Measurements from ENCODE around the gene BCL2L13. TPM values are rescaled to one million over a fixed set of nuclear protein-coding genes. Genes with fewer than 3 reads are reported as not detected.

The BCL2L13 gene
- total RNA-seq, 1 experiment from 2014 or later, result 41.1 TPM

DNA sequence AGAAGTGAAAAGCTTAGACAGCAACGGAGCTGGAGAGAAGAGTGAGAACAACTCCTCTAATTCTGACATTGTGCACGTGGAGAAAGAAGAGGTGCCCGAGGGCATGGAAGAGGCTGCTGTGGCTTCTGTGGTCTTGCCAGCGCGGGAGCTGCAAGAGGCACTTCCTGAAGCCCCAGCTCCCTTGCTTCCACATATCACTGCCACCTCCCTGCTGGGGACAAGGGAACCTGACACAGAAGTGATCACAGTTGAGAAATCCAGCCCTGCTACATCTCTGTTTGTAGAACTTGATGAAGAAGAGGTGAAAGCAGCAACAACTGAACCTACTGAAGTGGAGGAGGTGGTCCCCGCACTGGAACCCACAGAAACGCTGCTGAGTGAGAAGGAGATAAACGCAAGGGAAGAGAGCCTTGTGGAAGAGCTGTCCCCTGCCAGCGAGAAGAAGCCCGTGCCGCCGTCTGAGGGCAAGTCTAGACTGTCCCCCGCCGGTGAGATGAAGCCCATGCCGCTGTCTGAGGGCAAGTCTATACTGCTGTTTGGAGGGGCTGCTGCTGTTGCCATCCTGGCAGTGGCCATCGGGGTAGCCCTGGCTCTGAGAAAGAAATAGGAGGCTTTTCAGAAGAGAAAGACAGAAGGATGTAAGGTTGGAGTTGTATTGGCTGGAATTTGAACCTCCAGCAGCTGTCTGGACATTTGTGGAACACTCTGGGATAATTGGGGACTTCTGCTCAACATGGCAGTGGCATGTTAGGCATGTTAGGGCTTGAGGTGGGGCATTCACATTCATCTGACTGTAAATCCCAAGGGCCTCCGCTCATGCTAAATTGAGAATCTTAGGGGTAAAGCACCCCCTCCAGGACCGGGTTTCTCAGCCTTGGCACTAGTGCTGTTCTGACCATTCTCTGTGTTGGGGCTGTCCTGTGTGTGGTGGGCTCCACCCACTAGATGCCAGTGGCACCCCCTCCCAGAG lies 88.7 kb downstream of the BCL2L13 start:
- peak; percentile 71 for DNase-seq (ENCODE audit: low read depth)

DNA sequence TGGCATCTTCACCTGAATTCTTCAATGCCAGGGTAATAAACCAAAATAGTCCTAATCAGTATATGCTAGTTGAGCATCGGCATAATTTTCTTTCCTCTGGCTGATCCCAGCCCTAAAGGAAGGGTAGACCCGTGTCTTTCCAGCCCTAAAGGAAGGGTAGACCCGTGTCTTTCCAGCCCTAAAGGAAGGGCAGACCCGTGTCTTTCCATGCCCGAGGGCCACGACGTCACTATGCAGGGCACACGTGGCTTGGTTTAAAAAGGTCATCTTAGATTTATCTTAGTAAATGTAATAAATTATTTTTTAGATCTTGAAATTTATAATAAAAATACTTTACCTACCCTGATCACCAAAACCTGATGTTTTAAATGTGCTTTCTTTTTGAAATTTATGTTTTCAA lies 90.2 kb downstream of the BCL2L13 start:
- no peak for DNase-seq (ENCODE audit: low read depth)

DNA sequence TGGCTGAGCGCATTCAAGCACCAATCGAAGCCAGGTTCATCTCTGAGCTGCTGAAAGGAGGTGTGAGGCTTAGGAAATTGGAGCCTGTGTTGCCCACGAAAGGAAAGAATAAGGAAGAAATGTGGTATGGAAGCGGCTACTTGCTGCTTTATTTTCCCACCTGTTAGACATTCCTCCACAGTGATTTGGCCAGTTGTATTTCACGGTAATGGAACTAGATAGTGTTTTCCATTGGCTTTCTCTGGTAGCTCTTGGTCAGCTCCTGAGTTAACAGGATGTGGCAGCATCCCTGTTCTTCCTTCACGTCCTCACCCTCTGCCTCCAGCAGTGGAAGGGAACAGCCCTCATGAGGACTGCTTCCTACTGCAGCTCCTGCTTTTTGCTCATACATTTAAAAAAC lies 91.0 kb downstream of the BCL2L13 start:
- DNase-seq (ENCODE audit: low read depth), result no peak

DNA sequence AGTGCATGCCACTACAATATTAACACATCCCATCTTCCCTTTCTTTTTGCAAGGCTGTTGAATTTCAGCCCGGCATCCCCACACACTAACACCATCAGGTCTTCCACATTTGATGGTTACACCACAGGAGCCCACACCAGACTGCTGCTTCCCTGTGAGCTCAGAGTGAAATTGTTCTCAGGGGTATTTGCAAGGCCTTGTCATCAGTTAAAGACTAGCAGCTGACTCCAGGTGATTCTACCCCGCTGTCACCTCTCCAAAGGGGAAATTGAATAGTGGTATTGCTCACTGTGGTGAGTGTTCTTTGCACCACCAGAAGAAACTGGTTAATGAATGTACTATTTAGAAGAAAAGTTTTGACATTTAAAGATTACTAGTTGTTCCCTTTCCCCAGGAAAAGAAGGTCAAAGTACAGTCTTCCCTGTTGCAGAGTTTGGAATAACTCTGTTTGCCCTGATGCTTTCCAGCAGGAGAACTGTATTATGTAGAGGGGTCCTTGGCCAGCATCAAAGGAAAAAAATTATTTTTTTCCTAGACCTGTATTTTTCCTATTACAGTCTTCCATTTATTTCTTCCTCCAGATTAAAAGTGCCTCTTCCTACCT lies 93.8 kb downstream of the BCL2L13 start:
- no peak for DNase-seq (ENCODE audit: low read depth)

DNA sequence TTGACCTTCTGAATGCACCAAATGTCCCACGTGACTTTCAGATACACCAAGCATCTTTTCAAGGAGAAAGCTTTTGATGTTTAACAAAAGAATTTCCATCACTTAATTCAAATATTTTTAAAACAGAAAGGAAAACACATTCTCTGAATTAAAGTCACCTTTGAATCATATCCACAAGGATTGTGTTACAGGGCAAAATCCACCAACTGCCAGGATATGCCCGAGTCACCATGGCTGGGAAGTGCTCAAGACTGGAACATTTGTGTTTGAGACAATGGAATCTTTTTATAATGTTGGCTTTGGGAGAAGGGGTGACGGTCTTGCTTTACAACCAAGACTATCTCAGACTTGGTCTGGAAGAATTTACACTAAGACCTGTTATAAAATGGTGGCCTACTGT lies 94.9 kb downstream of the BCL2L13 start:
- DNase-seq (ENCODE audit: low read depth), result no peak

DNA sequence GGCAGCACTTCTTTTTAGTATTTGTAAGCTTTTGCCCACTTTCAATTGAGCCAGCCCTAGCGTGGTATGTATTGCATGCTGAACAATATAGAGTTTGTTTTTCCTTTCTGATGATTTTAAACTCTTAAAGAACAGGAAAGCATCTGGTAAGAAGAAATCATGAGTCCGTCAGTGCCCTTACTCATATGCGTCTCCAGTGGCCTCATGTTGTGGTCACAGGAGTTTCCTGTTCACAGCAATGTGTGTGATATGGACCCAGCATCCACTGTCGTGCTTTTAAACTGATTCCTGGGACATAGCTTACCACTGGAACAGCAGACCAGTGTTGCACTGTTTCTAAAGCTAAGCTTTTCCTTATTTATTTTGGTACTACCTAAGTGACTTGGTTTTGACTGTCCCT lies 95.6 kb downstream of the BCL2L13 start:
- peak; percentile 19 for DNase-seq (ENCODE audit: low read depth)

DNA sequence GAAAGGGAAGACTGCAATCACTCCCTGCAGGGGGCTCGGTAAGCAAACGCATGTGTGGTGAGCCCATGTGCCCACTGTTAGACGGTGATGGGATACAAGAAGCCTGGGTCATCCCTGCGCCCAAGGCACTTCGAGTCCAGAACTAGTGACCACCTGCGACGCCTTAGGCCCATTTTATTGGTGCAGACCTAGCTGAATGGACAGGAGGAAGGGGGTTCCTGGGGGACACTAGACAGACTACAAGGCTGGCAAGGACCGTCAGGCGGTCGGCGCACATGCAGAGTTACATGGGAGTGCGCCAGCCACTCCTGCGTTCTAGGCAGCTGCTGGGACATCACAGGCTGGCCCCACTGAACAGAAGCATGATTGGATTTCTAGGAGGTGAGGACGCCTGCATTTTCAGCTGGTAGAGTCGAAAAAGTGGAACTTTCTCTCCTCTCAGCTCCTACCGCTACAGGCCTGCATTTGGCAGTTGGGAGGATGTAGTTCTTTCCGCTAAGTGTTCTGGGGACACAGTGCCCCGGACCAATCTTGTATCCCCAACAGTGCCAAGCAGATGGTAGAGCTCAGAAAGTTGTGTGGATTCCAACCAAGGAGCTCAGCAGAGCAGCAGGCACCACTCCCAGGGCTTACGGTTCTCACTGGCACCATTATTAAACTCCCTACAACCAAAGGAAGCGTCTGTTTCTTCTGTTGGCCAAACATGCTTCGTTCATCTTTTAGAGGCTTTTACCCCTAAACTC lies 100.0 kb downstream of the BCL2L13 start:
- DNase-seq (ENCODE audit: low read depth), result no peak

DNA sequence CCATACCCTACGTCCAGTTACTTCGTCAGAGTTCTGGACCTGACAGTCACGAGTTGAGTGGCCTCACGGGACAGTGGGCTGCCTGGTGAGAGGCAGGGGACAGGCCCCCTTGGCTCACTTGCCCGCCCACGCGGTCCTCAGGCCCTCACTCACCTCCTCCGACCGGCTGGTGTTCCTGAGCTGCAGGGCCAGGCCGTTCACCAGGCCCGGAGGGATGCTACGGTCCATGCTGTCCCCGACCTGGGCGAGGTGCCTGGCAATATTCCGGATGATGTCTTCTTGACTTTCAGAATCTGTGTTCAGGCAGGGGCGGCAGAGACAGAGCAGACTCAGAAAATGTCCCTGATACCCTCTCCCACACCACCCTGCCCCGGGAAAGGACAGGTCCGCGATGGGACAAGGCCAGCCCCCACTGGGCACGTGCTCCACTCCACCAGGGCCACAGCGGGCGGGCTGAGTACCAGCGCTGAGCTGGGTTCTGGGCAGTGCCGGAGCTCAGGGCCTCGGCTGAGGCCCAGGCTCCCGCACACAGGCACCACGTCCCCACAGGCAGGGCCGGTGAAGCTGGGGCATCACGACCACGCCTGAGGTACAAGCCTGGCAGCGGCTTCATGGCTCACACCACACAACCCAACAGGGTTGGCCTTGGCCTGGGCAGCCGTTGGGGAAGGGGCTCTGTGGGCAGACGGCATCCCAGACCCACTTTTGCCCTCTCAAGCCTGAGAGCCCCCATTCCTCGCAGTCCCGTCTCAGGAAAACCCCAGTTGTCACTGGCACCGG lies 100.8 kb downstream of the BCL2L13 start:
- no peak for DNase-seq (ENCODE audit: low read depth)

DNA sequence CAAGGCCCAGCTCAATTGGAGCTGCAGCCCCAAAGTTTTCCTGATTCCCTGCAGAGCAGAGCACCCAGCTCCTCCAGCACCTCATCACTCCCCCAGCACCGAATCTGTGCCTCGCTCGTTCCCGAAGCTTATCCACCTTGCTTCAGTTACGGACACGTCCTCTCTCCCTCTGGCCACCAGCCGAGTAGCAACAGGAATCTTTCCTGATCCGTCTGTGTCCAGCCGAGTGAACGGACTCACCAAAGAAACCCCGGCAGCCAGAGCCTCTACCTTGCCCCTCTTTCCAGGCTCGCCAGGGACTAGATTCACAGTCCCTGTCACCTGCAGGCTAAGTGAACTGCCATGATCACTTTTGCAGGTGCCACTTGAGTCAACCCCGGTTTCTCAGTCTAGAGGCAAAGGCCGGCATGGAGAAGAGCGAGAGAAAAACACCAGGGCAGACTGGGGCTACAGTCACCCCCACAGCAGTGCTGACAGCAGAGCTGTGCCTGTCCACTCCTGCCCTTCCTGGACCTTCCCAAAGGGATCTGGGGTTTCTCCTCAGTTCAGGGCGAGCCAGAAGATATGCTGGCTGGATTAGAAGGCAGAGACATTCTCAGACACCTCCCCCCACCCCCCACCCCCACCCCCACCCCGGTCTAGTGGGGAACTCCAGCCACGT lies 103.4 kb downstream of the BCL2L13 start:
- no peak for DNase-seq (ENCODE audit: low read depth)

DNA sequence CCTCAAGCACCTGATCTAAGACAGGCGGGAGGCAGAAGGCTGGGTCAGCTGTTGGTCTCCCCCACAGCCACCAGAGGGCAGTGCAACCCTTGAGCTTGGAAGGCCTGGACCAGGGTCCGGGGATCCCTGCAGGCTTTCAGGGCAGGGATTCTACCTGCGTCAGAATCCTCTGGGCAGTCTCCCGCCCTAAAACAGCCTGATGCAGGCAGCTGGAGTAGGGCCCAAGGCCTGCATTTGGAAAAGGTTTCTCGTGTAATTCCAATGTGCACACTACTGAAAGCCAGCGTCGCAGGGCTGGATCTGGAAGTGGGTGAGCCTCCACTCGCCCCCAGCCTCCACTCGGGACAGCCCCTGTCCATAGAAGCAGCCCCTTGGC lies 104.0 kb downstream of the BCL2L13 start:
- DNase-seq (ENCODE audit: low read depth), result peak; percentile 33

DNA sequence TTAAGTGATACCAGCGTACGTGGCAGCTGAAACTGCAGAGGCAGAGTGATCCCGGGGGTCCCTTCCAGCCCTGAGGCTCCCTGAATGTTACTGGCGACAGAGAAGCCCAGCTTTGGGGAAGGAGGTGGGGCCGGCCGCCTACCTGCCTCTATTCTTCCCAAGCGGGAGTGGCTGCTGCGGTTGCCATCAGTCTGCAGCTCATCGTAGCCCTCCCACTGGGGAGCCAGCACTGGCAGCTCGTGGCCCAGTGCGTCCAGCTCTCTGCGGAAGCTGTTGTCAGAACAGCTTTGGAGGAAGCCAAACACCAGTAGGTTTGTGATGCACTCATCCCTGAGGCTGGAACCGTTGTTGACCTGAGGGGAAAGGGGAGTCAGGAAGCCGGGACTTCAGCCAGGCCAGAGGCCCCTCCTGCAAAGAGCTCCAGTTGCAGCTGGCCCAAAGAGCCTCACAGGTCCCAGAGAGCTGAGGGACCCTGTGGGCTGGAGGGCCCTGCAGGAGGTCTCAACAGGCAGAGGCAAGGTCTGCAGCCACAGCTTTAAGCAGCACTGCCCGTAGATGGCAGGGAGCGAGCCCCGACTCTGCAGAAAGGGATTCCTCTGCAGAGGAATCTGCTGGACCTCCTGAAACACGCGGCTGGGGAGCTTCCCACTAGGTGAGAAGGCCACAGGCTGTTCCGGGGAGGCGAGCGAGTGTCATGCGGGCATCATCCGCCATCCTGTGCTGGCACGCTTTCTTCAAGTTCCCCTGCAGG lies 105.3 kb downstream of the BCL2L13 start:
- DNase-seq (ENCODE audit: low read depth), result no peak

DNA sequence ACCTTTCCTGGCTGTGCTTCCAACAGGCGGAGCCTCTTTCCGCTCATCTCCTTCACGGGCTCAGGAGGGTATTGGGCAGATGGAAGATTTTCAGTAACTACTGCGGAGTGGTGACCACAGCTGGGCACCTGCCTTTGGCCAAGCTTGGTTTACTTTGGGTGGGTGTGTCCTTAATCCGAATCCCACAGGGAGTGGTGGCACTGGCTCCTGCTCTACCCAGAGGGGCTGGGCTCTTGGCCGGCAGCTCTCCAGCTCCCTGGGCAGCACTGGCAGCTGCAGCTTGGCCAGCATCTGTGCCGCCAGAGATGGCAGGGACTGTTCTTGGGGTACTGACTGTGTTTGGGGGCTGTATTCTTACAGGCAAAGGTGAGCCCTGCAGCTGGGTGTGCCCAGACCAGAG lies 105.9 kb downstream of the BCL2L13 start:
- no peak for DNase-seq (ENCODE audit: low read depth)

DNA sequence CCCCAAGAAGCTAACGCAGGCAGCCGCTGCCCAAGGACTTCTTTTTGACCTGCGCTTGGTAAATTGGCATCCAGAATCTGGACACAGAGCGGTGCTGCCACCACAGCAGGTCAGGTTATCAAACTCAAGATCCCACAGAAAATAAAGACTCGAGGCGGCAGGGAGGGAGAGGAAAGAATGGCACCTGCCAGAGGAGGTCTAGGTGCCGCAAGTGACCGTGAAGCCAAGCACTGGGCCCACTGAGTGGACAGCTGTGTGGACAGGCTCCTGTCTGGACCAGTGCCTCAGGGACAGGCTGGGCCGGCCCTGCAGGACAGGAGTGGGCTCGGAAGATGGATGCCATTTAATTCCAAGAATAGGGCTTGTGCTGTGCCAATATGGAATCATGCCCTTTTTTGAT lies 108.4 kb downstream of the BCL2L13 start:
- DNase-seq (ENCODE audit: low read depth), result no peak

DNA sequence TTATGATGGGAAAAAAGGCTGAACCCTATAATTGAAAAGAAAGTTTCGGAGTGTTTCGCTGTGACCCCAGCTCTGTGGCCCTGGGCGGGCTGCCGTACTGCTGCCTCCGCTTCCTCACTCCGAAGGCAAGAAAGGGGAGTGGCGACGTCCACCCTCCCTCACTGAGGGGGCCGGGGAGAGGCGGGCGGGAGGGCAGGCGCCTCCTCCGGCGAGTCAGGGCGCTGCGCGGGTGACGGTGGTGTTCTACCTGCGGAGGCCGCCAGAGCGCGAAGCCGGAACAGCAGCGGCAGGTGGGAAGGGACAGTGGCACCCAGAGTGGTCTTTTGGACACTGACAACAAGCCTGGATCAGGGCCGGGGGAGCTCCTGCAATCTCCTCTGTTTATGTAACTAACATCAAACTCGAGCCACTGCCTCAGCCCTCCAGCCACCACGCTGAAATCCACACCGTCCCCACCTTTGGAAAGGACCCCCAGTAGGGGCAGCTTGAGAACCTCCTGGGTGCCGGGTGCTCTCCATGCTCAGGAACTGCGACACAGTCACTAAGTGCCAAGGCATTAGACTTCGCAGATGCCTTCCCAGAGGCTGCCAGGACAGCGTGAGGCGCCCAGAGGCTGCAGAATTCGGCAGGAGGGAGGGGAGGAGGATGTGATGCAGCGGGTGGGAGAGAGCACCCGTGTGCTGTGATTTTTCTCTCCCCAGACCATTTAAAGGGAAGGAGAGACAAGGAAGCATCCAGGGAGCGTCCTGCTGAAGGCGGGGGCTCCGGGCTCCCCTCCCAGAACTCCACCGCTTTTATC lies 110.2 kb downstream of the BCL2L13 start:
- DNase-seq (ENCODE audit: low read depth), result no peak

DNA sequence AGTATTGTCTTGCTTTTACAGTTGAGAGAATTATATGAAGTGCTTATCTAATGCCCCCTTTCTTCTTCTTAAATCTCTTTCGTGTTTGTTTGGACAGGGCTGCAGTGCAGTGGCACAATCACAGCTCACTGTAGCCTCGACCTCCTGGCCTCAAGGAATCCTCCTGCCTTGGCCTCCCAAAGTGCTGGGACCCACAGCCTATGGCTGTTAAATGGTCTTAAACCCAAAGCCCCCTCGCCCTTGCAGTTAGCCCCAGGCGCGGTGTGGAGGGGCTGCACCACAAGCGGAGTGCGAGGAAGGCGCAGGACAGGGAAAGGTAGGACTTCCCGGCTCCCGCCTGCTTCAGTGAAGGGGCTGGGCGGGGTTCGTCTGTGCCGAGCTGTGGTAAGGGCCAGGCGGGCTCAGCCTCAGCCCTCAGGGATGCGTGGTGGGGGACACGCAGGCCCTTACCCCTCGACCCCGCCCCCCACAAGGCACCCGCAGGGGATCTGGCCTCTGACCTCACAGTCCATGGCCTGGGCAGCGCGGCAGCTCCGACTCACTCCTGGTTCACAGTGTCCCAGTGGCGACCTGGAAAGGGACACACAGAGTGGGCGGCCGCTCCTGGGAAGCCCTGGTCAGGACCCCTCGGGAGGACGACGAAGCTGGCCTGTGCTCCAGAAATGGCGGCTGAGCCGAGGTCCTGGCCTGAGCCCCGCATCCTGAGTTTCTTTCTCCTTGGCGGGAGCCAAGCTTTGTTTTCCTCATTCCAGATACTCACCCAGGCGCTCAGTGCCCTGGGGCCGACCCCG lies 111.2 kb downstream of the BCL2L13 start:
- no peak for DNase-seq (ENCODE audit: low read depth)

DNA sequence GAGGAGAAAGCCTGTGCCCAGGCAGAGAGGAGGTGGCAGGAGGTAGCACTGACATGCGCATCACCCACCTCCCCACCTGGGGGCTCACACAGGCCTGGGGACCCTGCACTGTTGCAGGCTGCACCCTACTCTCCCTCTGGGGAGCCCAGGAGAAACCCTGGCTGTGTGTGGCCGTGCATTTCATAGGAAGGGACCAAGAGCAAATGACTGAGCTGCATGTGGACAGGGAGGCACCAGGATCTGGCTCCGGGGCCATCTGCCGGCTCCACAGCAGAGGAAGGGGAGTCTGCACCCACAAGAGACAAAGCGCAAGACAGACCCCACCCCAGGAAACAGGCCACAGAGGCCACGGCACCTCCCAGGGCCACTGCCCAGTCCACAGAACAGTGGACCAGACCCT lies 113.0 kb downstream of the BCL2L13 start:
- DNase-seq (ENCODE audit: low read depth), result no peak

DNA sequence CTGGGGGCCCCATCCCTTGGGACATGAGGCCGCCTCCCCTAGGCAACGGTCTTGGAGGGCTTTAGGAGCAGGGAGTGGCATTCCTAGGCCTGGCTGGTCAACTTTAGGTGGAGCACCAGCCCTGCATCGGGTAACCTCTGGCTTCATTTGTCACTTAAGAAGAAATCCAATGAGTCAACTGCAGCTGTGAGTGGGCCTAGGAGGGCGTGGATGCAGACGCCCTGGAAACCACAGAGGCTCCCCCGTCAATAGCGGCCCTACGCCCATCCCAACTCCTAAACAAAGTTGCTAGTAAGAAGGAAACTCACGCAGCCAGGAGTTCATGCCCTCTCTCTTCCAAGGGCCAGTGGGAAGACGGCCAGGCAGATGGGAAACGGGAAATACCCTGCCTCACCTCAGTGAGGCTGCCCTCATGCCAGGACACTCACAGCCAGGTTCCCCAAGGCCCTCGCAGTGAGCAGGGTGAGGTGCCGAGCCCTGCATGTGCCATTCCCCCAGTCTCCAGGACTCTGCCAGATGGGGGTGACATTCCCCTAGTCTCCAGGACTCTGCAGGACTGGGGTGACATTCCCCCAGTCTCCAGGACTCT lies 114.9 kb downstream of the BCL2L13 start:
- DNase-seq (ENCODE audit: low read depth), result peak; percentile 31

DNA sequence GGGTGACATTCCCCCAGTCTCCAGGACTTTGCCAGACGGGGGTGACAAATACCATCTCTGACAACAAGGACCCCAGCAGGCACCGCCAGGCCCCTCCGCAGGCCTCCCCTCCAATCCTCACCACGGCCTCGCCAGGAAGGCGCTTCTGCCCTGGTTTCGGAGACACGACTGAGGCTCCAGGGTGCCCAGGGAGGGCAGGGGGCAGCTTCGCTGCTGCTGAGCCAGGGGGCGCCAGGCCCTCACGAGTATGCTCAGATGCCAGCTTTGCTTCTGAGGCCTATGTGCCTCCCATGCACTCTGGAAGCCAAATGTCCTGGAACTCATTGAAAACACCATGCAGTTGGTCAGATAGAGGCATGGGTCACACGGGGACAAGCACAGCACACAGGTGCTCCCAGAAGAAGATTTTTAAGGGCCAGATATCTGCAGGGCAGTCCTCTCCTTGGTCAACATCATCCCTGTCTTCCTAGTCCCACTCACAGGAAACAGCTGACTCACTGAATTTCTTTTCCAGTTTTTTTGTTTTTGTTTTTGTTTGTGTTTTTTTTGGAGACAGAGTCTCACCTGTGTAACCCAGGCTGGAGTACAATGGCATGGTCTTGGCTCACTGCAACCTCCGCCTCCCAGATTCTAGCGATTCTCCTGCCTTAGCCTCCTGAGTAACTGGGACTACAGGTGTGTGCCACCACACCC lies 115.8 kb downstream of the BCL2L13 start:
- no peak for DNase-seq (ENCODE audit: low read depth)
